Measurements from ENCODE around the gene ROBO1.

The ROBO1 gene

GRCh38 chr3:78659386-78659987 is 1108.3 kb downstream of the ROBO1 start:
- DNase-seq, result peak; percentile 1 to 29

- DNase-seq, result no peak
Measured at GRCh38 chr3:78647726-78648125, 1120.1 kb downstream of the ROBO1 start.

GRCh38 chr3:78645628-78646310 is 1122.0 kb downstream of the ROBO1 start:
- peak; percentile 76 to 80 for DNase-seq

- no peak for DNase-seq
Measured at GRCh38 chr3:78644847-78645246, 1123.0 kb downstream of the ROBO1 start.

- no peak for DNase-seq
Measured at GRCh38 chr3:78642226-78643035, 1125.4 kb downstream of the ROBO1 start.

GRCh38 chr3:78641703-78642102 is 1126.1 kb downstream of the ROBO1 start:
- no peak for DNase-seq

GRCh38 chr3:78634316-78634715 is 1133.5 kb downstream of the ROBO1 start:
- DNase-seq, result no peak

- no peak for DNase-seq
Measured at GRCh38 chr3:78633626-78634025, 1134.2 kb downstream of the ROBO1 start.

- DNase-seq, result no peak
Measured at GRCh38 chr3:78632925-78633553, 1134.8 kb downstream of the ROBO1 start.

GRCh38 chr3:78629544-78629943 is 1138.3 kb downstream of the ROBO1 start:
- no peak for DNase-seq

GRCh38 chr3:78621061-78621716 is 1146.6 kb downstream of the ROBO1 start:
- no peak for DNase-seq

- no peak for DNase-seq
Measured at GRCh38 chr3:78614486-78614885, 1153.3 kb downstream of the ROBO1 start.

GRCh38 chr3:78613421-78613879 is 1154.3 kb downstream of the ROBO1 start:
- no peak for DNase-seq

- DNase-seq, result no peak
Measured at GRCh38 chr3:78611278-78611677, 1156.5 kb downstream of the ROBO1 start.

GRCh38 chr3:78610462-78611125 is 1157.2 kb downstream of the ROBO1 start:
- no peak for DNase-seq

GRCh38 chr3:78606756-78607155 is 1161.0 kb downstream of the ROBO1 start:
- DNase-seq, result no peak

GRCh38 chr3:78605178-78605577 is 1162.6 kb downstream of the ROBO1 start:
- no peak for DNase-seq

- DNase-seq, result no peak
Measured at GRCh38 chr3:78604341-78604740, 1163.5 kb downstream of the ROBO1 start.

GRCh38 chr3:78601249-78601648 is 1166.5 kb downstream of the ROBO1 start:
- DNase-seq, result no peak

- no peak for DNase-seq
Measured at GRCh38 chr3:78589778-78590177, 1178.0 kb downstream of the ROBO1 start.

- no peak for DNase-seq
Measured at GRCh38 chr3:78588906-78589621, 1178.7 kb downstream of the ROBO1 start.

GRCh38 chr3:78580681-78581080 is 1187.1 kb downstream of the ROBO1 start:
- DNase-seq, result no peak

All from AML-193 (cell line).